Subcutaneous adipose tissue (tissue), 4 donors: ENCODE results near the gene TBC1D24. TPM values are rescaled to one million over a fixed set of nuclear protein-coding genes. Genes with fewer than 3 reads are reported as not detected.

ENCODE experiments used
- total RNA-seq, 4 donors: library from RNA; depleted of rRNA; stranded (reverse); fragments of >200 nt; gene quantifications; one replicate each; pipeline ENCODE4 v1.1.0, GENCODE V29; 2016
- TF ChIP-seq, protein P1 (sequence below): fragments of 450-650 bp; IDR thresholded peaks from one replicate; pipeline ENCODE4 v1.5.1; 2016; ENCODE audit warnings: low read depth, mild to moderate bottlenecking, control low read depth, antibody characterized with exemption, moderate library complexity

Gene TBC1D24
- total RNA-seq, 4 donors from 2014 or later, result 7.0 to 30.1 (median 8.1) TPM

DNA sequence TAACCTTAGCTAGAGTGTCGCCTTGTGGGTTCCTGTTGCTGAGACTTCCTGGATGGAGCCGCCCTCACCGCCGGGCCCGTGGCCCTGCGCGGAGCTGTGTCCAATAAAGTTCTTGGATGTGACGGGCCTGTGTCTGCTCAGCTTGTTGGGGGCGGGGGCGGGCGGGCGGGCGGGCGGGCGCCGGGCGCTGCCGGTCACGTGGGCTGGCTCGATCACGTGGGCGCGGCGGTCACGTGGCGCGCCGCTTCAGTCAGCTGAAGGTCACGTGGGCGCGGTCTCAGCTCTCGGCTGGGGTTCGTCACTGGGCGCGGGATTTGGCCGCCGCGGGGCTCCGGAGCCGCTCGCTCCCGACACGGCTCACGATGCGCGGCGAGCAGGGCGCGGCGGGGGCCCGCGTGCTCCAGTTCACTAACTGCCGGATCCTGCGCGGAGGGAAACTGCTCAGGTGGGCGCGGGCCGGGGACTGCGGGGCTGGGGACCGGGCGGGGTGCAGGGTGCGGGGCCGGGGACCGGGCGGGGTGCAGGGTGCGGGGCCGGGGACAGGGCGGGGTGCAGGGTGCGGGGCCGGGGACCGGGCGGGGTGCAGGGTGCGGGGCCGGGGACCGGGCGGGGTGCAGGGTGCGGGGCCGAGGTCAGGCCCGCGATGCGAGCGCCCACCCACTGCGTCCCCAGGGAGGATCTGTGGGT, 45.3 kb downstream of the TBC1D24 start, which contains the start of gene AMDHD2:
TSS of gene AMDHD2 (plus strand) at position 275 of the 687 bp plus-strand sequence. CDS start at position 363, 88 bp downstream.
- TF ChIP-seq, protein P1, sequence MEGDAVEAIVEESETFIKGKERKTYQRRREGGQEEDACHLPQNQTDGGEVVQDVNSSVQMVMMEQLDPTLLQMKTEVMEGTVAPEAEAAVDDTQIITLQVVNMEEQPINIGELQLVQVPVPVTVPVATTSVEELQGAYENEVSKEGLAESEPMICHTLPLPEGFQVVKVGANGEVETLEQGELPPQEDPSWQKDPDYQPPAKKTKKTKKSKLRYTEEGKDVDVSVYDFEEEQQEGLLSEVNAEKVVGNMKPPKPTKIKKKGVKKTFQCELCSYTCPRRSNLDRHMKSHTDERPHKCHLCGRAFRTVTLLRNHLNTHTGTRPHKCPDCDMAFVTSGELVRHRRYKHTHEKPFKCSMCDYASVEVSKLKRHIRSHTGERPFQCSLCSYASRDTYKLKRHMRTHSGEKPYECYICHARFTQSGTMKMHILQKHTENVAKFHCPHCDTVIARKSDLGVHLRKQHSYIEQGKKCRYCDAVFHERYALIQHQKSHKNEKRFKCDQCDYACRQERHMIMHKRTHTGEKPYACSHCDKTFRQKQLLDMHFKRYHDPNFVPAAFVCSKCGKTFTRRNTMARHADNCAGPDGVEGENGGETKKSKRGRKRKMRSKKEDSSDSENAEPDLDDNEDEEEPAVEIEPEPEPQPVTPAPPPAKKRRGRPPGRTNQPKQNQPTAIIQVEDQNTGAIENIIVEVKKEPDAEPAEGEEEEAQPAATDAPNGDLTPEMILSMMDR, result no peak

DNA sequence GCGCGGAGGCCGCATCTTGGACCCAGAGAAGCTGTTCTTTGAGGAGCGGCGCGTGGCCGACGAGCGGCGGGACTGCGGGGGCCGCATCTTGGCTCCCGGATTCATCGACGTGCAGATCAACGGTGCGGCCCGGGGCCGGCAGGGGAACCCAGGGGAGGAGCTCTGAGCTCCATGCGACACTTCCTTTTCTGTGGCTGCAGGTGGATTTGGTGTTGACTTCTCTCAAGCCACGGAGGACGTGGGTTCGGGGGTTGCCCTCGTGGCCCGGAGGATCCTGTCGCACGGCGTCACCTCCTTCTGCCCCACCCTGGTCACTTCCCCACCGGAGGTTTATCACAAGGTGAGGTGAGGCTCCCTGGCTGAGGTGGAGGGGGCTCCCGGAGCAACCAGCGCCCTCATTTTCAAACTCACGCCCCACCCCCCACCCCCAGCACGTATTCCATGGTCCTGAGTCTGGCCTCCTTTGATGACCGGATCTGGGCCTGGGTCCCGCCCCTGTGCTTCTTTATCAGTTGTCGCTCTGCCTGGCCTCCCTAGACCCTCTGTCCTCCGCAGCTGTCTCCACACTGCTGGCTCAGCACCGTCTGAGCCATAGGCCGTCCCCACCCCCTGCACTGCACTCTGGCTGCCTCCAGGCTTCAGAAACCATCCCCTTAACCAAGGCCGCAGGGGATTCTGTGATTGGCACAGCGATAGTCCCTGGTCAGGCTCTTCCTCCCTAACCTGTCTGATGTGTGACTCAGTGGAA, 46.0 kb downstream of the TBC1D24 start:
- TF ChIP-seq, protein P1, result no peak

DNA sequence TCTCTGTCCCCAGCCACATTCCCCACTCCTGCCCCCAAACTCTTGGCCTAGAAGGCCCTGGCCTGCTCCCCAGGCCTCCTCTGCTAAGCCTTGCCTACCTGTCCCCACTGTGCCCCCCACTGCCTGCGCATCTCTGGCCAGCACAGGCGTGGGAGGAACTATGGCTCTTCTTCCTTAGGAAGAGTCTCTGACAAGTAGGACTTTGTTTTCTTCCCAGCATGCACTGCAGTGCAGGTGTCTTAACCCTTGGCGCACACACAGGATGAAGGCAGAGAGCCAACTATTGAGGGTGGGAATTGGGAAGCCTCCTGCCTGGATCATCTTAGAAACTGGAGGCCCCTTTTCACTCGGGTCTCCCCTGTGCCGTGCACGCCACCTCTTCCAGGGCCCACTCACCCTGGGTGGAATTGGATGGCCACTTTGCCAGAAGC, 48.9 kb downstream of the TBC1D24 start:
- TF ChIP-seq, protein P1, result no peak

DNA sequence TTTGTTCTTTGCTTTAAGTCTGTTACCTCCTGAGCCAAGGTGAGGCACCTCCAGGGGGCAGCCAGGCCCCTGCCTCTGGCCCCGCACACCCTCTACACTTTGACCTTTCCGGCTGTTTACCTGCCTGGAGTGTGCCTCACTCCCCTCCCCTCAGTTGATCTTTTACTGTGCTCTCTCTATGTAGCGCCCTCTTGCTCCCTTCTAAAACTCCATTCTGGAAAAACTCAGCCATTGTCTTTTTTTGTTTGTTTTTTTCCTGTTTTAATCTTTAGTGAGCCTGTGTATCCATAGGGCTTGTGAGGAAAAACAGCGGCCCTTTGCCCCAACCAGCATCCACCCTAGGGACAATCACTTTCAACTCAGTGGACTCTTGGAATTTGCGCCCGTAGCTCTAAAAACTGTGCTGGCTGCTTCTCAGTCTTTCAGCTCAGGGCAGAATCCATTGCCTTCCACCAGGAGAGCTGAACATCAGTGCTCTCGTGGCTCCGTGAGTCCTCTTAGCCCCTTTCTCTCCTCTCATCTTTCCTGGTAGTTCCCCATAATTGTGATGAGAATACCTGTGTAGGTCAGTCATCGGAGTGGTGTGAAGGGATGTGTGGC, 49.5 kb downstream of the TBC1D24 start:
- TF ChIP-seq, protein P1, result no peak

DNA sequence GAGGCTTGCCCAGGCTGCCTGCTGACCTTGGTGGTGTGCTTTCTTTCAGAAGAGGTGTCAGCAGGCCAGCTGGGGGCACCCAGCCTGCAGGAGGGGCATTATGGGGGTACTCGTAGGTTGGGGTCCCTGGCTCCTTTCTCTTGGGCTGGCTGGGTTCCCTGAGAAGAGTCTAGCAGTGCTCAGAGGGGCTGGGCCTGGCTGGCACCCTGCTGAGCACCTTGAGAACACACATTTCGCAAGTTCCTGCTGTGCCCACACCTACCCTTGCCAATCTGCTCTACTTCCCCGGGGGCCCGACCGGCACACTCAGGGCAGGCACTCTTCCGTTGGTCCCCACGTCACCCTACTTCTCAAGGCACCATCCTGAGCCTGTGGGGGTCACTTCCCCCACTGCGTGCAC, 51.2 kb downstream of the TBC1D24 start:
- TF ChIP-seq, protein P1, result no peak

DNA sequence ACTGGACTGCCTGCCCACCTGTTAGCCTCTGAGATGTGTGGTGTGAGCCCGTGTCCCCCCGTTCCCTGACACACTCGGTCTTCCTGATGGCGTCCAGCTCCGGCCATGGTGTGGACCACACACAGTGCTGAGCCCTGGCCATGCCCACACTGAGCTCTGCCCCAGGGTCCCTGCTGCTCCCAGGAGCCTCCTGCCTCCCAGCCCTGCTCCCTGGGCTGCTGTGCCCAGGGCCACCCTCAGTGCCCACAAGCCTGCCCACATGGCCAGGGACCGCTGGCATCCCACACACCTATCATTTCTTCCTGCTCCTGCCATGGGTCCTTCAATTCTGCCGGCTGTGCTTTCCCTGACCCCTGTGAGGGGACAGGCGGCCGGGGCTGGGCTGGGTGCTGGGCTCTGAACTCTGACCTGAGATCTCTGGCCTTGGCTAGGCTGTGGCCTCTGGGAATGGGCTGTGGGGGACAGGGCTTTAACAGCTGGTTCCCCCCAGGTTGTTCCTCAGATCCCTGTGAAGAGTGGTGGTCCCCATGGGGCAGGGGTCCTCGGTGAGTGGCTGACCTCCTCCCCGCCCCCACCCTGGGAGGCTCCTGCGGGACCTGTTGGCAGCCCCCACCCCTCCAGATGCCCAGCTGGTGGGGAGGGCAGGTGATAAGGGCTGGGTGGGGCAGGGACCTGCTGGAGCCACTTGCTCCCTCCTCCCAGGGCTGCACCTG, 52.3 kb downstream of the TBC1D24 start:
- TF ChIP-seq, protein P1, result no peak
